ENCODE results near the gene OR8H2.
"Not testable (repeated sequence)": the region's sequence is repeated elsewhere in the genome, so short reads cannot be mapped to it uniquely, and the experiment has no call there.

Gene OR8H2

GRCh38 chr11:56103210-56103737, at the start of gene OR8H2:
Gene OR8H2, plus strand, starts transcription at chr11:56103687. Its CDS starts 1,356 bp downstream, at chr11:56105043.
- no peak for DNase-seq

GRCh38 chr11:56056366-56056765, 47.1 kb upstream of the OR8H2 start:
- not testable (repeated sequence) for DNase-seq

- not testable (repeated sequence) for DNase-seq
Measured at GRCh38 chr11:56057661-56058237, 45.7 kb upstream of the OR8H2 start.

- DNase-seq = not testable (repeated sequence)
Measured at GRCh38 chr11:56058260-56058780, 45.2 kb upstream of the OR8H2 start.

- no peak for DNase-seq
Measured at GRCh38 chr11:56066980-56067379, 36.5 kb upstream of the OR8H2 start.

GRCh38 chr11:56089697-56090096, 13.8 kb upstream of the OR8H2 start:
- no peak for DNase-seq

- DNase-seq = no peak
Measured at GRCh38 chr11:56093008-56093407, 10.5 kb upstream of the OR8H2 start, which contains the start of gene OR8I2. Gene OR8I2, plus strand, starts transcription at chr11:56093308. Its CDS starts 0 bp downstream, at chr11:56093308.

- no peak for DNase-seq
Measured at GRCh38 chr11:56122073-56122472, 18.6 kb downstream of the OR8H2 start, which contains the start of gene OR8H3. Gene OR8H3, plus strand, starts transcription at chr11:56122373. Its CDS starts 0 bp downstream, at chr11:56122373.

- no peak for DNase-seq
Measured at GRCh38 chr11:56140151-56140661, 36.7 kb downstream of the OR8H2 start, which contains the start of gene OR8J3. Gene OR8J3, minus strand, starts transcription at chr11:56140201. Its CDS starts 2,483 bp downstream, at chr11:56137718.

- DNase-seq = not testable (repeated sequence)
Measured at GRCh38 chr11:56143681-56144080, 40.2 kb downstream of the OR8H2 start.

- no peak for DNase-seq
Measured at GRCh38 chr11:56151376-56151775, 47.9 kb downstream of the OR8H2 start.

GRCh38 chr11:56152333-56152732, 48.8 kb downstream of the OR8H2 start:
- DNase-seq = no peak
